GM12874 (cell line): Measurements from ENCODE around the gene ARL6.

Experiments
- TF ChIP-seq, protein P1 (sequence below): IDR thresholded peaks from 2 replicates; pipeline ENCODE4 v1.5.1; 2011; ENCODE audit warnings: low read depth, mild to moderate bottlenecking, control low read depth, low read length, moderate library complexity; ENCODE audit not compliant: insufficient read depth

Gene ARL6

GRCh38 chr3:97831140-97831539 lies 66.6 kb downstream of the ARL6 start:
- TF ChIP-seq, protein P1, sequence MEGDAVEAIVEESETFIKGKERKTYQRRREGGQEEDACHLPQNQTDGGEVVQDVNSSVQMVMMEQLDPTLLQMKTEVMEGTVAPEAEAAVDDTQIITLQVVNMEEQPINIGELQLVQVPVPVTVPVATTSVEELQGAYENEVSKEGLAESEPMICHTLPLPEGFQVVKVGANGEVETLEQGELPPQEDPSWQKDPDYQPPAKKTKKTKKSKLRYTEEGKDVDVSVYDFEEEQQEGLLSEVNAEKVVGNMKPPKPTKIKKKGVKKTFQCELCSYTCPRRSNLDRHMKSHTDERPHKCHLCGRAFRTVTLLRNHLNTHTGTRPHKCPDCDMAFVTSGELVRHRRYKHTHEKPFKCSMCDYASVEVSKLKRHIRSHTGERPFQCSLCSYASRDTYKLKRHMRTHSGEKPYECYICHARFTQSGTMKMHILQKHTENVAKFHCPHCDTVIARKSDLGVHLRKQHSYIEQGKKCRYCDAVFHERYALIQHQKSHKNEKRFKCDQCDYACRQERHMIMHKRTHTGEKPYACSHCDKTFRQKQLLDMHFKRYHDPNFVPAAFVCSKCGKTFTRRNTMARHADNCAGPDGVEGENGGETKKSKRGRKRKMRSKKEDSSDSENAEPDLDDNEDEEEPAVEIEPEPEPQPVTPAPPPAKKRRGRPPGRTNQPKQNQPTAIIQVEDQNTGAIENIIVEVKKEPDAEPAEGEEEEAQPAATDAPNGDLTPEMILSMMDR, result no peak

GRCh38 chr3:97835761-97836160 lies 71.2 kb downstream of the ARL6 start:
- TF ChIP-seq, protein P1, result no peak

DNA sequence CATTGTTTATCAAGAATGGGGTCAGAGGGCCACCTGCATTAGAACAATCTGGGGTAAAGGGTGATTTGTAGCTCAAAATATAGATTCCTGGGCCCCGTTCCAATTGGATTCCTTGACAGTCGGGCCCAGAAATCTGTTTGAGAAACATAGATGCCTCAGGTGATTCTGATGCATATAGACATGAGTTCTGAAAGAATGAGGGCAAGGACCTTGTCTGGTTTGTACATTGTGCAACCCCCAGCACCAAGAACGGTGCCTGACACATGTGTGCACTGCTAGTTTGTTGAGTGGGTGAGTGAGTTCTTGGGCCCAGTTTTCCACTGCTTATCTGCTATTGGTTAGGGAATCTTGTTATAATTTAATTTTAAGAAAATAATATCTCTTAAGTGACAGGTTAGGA lies 73.8 kb downstream of the ARL6 start:
- TF ChIP-seq, protein P1, result no peak

- TF ChIP-seq, protein P1, result no peak
These were observed 75.4 kb downstream of the ARL6 start for GRCh38 chr3:97839944-97840343.

DNA sequence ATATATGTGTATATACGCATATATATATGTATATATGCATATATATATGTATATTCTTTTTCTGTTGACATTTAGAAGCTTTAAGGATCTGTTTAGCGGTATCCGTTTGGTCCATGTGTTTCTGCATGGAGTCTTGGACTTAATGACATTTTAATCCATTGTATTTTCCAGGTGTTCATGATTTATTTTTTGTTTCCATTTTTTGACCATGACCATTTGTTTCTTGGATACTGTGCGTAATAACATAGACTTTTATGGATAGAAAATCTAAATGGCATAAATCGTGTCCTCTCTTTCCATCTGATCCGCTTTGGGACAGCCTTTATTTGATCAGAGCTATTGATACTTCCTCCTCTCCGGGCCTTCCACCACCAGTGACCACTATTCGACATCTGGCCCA lies 76.7 kb downstream of the ARL6 start:
- TF ChIP-seq, protein P1, result no peak

GRCh38 chr3:97841956-97842355 lies 77.4 kb downstream of the ARL6 start:
- TF ChIP-seq, protein P1, result no peak

DNA sequence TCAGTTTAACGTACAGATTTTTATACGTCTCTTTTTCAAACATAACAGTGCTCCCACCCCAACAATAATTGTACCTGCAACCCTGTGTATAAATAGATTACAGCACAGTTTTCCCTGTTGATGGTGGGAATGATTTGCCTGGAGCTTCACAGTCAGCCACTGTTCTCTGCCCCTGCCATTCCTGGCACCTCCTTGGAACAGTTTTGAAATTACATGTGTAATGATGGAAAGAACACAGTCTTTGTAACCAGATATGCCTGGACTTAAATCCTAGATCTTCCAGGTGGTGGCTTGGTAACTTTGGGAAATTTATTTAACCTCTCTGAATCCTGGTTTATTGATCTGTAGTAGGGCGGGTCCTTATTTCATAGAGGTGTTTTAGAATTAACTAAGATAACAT lies 84.2 kb downstream of the ARL6 start:
- TF ChIP-seq, protein P1, result no peak
